Measurements from ENCODE around the gene RFPL1. TPM values are rescaled to one million over a fixed set of nuclear protein-coding genes. Genes with fewer than 3 reads are reported as not detected.
"Not testable (repeated sequence)": the region's sequence is repeated elsewhere in the genome, so short reads cannot be mapped to it uniquely, and the experiment has no call there.

RFPL1 gene
- total RNA-seq, 1 donor from 2014 or later, result 1.4 TPM

- peak; percentile 35 for DNase-seq (ENCODE audit: low spot score)
These were observed 40.2 kb downstream of the RFPL1 start for GRCh38 chr22:29478326-29479276.

DNA sequence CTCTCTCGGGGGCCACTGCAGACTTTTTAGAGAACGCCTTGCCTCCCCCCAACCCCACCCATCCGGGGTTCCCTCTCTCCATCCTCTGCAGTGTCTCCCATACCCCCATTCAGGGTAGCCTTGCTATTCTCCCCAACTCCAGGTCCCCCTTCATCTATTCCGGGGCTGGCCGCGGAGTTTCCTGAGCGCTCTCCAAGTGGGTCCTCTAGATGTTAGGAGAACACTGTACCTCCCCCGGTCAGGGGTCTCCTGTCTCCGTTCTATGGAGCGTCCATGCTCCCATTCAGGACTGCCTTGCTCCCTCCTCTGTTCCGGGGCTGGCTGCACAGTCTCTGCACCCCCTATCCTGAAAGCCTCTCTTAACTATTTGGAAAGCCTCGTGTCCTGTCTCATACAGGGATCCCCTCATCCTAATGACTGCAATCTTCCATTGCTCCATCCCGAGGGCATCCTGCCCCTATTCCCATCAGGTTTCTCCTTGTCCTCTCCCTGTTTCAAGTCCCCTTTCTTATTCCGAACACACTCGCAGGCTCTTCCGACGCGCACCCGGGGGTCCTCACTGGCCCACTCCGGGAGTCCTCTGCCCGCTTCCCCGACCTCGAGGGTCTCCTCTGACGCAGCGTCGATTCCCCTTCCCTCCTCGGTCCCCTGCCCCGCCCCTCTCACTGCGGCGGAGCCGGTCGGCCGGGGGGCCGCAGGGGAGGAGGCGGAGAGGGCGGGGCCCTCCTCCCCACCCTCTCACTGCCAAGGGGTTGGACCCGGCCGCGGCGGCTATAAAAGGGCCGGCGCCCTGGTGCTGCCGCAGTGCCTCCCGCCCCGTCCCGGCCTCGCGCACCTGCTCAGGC, 41.3 kb downstream of the RFPL1 start, which contains the start of gene NEFH:
TSS of gene NEFH (plus strand) at position 802 of the 845 bp plus-strand sequence. CDS start 45 bp downstream, outside the sequence.
- DNase-seq (ENCODE audit: low spot score), result no peak

DNA sequence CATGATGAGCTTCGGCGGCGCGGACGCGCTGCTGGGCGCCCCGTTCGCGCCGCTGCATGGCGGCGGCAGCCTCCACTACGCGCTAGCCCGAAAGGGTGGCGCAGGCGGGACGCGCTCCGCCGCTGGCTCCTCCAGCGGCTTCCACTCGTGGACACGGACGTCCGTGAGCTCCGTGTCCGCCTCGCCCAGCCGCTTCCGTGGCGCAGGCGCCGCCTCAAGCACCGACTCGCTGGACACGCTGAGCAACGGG, 41.8 kb downstream of the RFPL1 start:
- no peak for DNase-seq (ENCODE audit: low spot score)

DNA sequence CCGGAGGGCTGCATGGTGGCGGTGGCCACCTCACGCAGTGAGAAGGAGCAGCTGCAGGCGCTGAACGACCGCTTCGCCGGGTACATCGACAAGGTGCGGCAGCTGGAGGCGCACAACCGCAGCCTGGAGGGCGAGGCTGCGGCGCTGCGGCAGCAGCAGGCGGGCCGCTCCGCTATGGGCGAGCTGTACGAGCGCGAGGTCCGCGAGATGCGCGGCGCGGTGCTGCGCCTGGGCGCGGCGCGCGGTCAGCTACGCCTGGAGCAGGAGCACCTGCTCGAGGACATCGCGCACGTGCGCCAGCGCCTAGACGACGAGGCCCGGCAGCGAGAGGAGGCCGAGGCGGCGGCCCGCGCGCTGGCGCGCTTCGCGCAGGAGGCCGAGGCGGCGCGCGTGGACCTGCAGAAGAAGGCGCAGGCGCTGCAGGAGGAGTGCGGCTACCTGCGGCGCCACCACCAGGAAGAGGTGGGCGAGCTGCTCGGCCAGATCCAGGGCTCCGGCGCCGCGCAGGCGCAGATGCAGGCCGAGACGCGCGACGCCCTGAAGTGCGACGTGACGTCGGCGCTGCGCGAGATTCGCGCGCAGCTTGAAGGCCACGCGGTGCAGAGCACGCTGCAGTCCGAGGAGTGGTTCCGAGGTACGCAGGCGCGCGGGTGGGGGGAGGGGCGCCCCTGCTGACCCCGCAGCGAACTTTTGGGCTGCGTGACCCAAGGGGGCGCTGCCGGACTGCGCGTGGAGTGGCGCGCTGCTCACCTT, 42.3 kb downstream of the RFPL1 start:
- DNase-seq (ENCODE audit: low spot score), result peak; percentile 68

DNA sequence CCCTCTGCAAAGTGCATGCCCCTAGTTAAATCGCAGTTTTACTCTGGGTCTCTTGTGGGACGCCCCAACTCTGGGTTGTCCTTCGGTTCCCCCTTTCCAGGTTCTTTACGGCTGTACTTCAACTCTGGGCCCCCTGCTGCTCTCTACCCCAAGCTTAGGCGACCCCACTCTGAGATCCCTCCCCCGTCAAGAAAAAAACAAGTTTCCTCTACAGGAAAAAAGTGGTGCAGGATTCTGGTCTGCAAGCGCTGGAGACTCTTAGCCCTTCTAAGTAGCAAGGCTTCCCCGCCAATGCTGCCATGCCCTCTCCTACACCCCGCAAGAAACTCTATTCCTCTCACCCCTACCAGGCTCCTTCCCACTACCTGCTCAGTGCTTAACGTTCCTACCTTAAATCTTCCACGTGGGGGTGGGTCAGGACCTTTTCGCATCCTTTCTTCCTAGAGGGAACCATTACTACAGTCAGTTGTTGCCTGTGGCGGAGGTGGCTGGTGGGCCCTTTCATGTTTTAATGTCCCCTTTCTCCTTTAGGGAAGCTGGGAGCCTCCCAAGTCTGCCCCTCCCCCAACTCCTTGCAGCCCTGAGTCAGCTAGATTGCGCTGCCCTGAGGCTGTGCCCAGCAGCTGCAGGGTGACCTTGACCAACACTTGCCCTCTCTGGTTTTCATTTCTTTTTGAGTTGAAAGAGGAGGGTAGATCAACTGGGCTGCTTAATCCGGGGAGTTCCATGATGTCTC, 43.0 kb downstream of the RFPL1 start:
- no peak for DNase-seq (ENCODE audit: low spot score)

DNA sequence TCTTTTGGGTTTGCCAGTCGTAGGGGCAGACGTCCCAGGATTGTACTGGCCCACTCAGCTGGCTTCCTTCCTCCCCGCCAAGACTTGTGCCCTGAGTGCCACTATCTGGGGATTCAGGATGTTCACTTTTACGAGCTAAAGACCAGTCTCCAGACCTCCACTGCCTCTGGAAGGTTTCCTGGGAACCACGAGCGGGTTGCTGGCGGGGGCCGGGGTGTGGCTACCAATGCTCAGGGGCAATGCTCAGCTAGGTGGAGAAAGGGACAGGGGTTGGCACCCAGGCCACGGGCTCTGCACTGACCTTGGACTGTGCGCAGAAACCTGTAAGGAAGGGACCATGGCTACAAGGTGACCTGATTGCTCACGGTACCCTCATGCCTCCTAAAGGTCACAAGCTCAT, 43.9 kb downstream of the RFPL1 start:
- DNase-seq (ENCODE audit: low spot score), result no peak

- DNase-seq (ENCODE audit: low spot score), result no peak
These were observed 44.3 kb downstream of the RFPL1 start for GRCh38 chr22:29482726-29483125.

DNA sequence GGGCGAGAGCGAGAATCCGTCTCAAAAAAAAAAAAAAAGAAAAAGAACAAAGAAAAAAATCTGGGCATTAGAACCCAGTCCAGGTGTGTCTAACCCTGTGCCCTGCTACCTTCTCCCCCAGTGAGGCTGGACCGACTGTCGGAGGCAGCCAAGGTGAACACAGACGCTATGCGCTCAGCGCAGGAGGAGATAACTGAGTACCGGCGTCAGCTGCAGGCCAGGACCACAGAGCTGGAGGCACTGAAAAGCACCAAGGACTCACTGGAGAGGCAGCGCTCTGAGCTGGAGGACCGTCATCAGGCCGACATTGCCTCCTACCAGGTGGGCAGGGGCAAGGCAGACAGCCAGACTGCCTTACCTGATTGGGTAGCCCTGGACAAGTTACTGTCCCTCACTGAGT, 44.9 kb downstream of the RFPL1 start:
- no peak for DNase-seq (ENCODE audit: low spot score)

GRCh38 chr22:29484642-29485041, 46.3 kb downstream of the RFPL1 start:
- no peak for DNase-seq (ENCODE audit: low spot score)

DNA sequence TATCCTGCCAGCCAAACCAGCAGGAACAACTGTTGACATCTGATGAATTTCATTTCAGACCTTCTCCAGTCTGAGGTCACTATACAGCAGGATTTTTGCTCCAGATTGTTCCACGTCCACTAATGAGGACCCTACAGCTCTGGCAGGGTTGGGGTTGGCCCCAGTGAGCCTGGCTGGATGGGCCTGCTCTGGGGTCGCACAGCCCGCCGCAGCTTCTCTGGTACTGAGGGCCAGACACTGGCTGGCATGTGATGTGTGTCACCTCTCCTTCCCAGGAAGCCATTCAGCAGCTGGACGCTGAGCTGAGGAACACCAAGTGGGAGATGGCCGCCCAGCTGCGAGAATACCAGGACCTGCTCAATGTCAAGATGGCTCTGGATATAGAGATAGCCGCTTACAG, 47.1 kb downstream of the RFPL1 start:
- DNase-seq (ENCODE audit: low spot score), result no peak

GRCh38 chr22:29487426-29487986, 49.1 kb downstream of the RFPL1 start:
- no peak for DNase-seq (ENCODE audit: low spot score)

- not testable (repeated sequence) for DNase-seq (ENCODE audit: low spot score)
These were observed 50.9 kb downstream of the RFPL1 start for GRCh38 chr22:29489127-29489780.

DNA sequence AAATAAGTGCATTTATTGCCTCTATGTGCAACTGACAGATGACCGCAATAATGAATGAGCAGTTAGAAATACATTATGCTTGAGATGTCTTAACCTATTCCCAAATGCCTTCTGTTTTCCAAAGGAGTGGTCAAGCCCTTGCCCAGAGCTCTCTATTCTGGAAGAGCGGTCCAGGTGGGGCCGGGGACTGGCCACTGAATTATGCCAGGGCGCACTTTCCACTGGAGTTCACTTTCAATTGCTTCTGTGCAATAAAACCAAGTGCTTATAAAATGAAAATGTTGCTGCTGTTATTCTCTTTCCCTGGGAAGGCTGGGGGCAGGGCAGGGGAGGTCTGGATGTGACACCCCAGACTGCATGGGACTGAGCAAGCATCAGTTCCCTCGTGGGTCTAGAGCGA, 52.6 kb downstream of the RFPL1 start:
- DNase-seq (ENCODE audit: low spot score), result no peak

Other genes starting within 250 kb of the RFPL1 start
- 8.2 TPM for gene EMID1, start 232.7 kb upstream of the RFPL1 start, total RNA-seq (ENCODE audit: insufficient read depth, low replicate concordance)
- 24.1 TPM for gene RHBDD3, start 170.6 kb upstream of the RFPL1 start, total RNA-seq (ENCODE audit: insufficient read depth, low replicate concordance)
- 125 TPM for gene EWSR1, start 170.3 kb upstream of the RFPL1 start, total RNA-seq (ENCODE audit: insufficient read depth, low replicate concordance)
- 1.7 TPM for gene GAS2L1, start 131.9 kb upstream of the RFPL1 start, total RNA-seq (ENCODE audit: insufficient read depth, low replicate concordance)
- gene RASL10A, start 122.9 kb upstream of the RFPL1 start, total RNA-seq (ENCODE audit: insufficient read depth, low replicate concordance), result not detected
- gene AP1B1, start 50.0 kb upstream of the RFPL1 start, total RNA-seq (ENCODE audit: insufficient read depth, low replicate concordance), result 30.8 TPM
- 0.72 TPM for gene NEFH, start 41.6 kb downstream of the RFPL1 start, total RNA-seq (ENCODE audit: insufficient read depth, low replicate concordance)
- 26.5 TPM for gene THOC5, start 115.2 kb downstream of the RFPL1 start, total RNA-seq (ENCODE audit: insufficient read depth, low replicate concordance)
- 30.1 TPM for gene NIPSNAP1, start 142.5 kb downstream of the RFPL1 start, total RNA-seq (ENCODE audit: insufficient read depth, low replicate concordance)
- 25.5 TPM for gene NF2, start 165.1 kb downstream of the RFPL1 start, total RNA-seq (ENCODE audit: insufficient read depth, low replicate concordance)